GF-D8 (cell line): ENCODE measurements around the gene ERAS.
"Not testable (repeated sequence)": the region's sequence is repeated elsewhere in the genome, so short reads cannot be mapped to it uniquely, and the experiment has no call there.

Experiments
- DNase-seq: peaks from one replicate; lab custom pipeline; 2025; lab: John Stamatoyannopoulos, UW

ERAS gene

GRCh38 chrX:48794911-48795515, 31.3 kb upstream of the ERAS start:
- DNase-seq, result no peak

- no peak for DNase-seq
These were observed 28.0 kb upstream of the ERAS start for GRCh38 chrX:48798318-48798717.

- DNase-seq, result peak; percentile 38
These were observed 25.6 kb upstream of the ERAS start for GRCh38 chrX:48800574-48801279.

GRCh38 chrX:48801280-48802088, 24.8 kb upstream of the ERAS start, which contains the start of gene HDAC6:
Gene HDAC6, plus strand, starts transcription at chrX:48802067. Its CDS starts 626 bp downstream, at chrX:48802693.
- peak; percentile 93 for DNase-seq

- DNase-seq, result peak; percentile 20
These were observed 24.0 kb upstream of the ERAS start for GRCh38 chrX:48802089-48802904.

- no peak for DNase-seq
These were observed 23.5 kb upstream of the ERAS start for GRCh38 chrX:48802905-48803200.

- DNase-seq, result no peak
These were observed 20.2 kb upstream of the ERAS start for GRCh38 chrX:48806081-48806480.

- DNase-seq, result no peak
These were observed 12.7 kb upstream of the ERAS start for GRCh38 chrX:48813644-48814043.

- DNase-seq, result no peak
These were observed 11.6 kb upstream of the ERAS start for GRCh38 chrX:48814722-48815121.

- DNase-seq, result no peak
These were observed 11.0 kb upstream of the ERAS start for GRCh38 chrX:48815266-48815665.

- no peak for DNase-seq
These were observed 10.1 kb upstream of the ERAS start for GRCh38 chrX:48816014-48816810.

- no peak for DNase-seq
These were observed 8.2 kb upstream of the ERAS start for GRCh38 chrX:48818098-48818497.

- no peak for DNase-seq
These were observed 7.4 kb upstream of the ERAS start for GRCh38 chrX:48818866-48819265.

- DNase-seq, result not testable (repeated sequence)
These were observed 6.9 kb upstream of the ERAS start for GRCh38 chrX:48819394-48819793.

GRCh38 chrX:48823053-48823452, 3.3 kb upstream of the ERAS start:
- DNase-seq, result no peak

- no peak for DNase-seq
These were observed 2.2 kb upstream of the ERAS start for GRCh38 chrX:48824066-48824465.

- no peak for DNase-seq
These were observed 752 bp downstream of the ERAS start for GRCh38 chrX:48826876-48827653.

GRCh38 chrX:48827654-48827968, 1.3 kb downstream of the ERAS start:
- no peak for DNase-seq

GRCh38 chrX:48829016-48829735, 2.9 kb downstream of the ERAS start:
- no peak for DNase-seq
